Kidney capillary endothelial cell (primary cell): ENCODE measurements around the gene RAD51B.

Source experiments
- DNase-seq: peaks from one replicate; pipeline ENCODE4 v3.0.0-alpha.2; 2018; ENCODE audit warnings: low spot score

RAD51B gene

GRCh38 chr14:68509188-68509983, 689.8 kb downstream of the RAD51B start:
- no peak for DNase-seq

GRCh38 chr14:68510201-68511128, 690.9 kb downstream of the RAD51B start:
- no peak for DNase-seq

DNA sequence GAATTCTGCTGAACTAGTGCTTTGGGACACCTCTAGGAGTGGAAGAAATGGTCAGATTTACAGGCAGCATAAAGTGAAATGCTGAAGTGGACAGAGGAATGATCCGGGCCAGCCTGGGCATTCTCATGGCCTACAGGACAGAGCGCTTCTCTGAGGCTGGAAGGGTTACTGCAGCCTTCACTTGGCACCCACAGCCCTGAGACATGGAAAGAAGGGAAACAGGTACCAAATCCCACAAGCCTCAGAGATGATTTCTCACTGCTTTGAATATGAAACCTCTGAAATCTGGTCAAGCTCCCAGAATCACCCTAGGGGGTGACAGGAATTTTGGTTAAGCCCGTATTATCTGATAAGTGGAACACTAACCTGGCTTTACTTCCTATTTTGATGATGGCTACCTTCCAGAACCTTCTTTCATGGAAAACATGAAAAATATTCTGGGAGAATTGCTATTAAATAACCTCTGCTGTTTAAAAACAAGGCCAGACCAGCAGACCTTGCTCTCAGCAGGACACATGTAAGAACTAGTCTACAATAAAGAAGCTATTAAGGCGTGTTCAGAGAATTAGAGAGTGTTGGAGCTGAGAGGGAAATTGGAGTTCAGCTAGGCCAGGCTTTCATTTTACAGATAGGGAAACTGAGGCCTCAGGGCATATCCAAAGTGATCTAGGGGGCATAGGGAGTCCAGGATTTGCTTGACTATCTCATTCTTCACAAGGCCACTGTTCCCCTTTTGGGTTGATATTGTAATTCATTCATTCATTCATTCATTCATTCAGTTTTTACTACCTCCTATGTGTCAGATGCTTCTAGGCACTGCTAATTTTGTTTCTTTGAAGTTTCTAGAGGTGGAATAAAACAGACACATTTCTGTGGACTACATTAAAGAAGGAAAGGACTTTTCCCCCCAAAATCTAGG, 691.8 kb downstream of the RAD51B start:
- no peak for DNase-seq

- DNase-seq: no peak
Observed at GRCh38 chr14:68512088-68512487, 692.5 kb downstream of the RAD51B start.

DNA sequence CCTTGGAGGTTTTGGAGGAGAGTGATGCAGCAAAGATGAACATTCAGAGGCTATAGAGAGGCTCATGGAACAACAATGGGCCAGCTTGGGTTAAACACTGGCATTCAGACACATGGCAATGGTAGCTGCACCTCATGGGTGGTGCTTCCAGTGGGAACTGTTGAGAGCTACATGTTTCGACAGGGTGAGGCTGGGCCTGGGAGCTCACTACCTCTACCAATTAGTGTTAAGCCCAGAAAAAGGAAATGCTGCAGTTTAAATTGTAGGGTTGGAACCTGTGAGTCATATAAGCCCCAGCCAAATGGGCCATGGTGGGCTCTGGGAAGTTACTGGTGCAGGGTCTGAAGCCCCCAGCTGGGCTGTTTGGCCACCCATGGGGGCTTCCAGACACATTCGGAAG, 693.6 kb downstream of the RAD51B start:
- DNase-seq: no peak

DNA sequence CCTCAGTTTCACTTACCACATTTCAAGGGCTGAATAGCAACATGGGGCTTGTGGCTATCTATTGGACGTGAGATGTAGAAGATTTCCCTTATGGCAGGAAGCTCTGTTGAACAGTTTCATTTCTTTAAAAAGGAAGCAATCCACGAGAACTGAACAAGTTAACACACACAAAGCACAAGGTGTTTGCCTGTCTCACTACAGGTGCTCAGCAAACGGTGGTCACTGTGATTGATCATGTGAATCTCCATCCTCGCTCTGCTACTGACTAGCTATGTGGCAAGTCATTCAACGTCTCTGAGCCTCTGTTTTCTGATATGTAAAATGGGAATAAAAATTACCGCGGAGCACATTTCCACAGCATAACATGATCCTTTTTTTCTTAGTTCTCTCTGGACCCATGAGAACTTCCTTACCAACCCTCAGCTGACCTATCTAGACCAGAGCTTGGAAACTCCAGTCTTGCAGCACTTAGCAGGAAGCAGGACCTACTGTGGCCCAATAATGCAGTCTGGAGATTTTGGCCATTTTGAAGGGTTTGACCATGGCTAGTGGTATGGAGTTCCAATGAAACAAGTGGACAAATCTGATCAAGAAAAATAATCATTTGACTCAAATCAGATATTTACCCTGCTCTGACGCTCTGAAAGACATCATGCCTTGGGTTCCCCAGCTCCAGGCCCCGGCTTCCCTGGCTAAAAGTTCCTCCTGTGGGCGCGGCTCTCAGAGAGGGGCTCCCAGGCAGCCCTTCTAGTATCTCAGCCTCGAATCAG, 694.4 kb downstream of the RAD51B start:
- no peak for DNase-seq

DNA sequence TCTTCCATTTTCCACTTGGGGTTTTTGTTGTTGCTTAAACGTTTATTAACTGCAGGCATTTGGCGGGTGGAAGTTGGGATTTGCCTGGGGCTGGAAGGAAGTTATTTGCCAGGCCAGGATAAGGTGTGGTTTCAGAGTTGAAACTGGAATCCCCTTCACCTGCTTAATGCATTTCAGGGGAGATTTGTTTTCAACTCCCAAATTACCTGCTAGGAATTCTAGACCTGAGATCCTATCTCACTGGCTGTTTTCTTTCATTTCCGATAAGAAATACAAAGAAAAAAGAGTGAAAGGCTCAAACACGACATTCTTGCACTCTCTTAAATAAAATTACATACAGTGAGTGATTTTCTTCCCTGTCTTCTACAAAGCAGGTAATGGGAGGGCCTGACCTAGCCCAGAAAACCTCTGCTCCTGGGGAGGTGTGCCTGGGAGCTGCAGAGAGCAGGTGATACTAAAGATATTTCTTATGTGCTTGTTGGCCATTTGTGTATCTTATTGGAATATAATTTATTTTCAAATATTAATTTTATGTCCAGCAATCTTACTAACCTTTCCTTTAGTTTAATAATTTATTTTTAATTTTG, 695.1 kb downstream of the RAD51B start:
- DNase-seq: no peak

GRCh38 chr14:68516342-68516741, 696.8 kb downstream of the RAD51B start:
- DNase-seq: no peak

- no peak for DNase-seq
Observed at GRCh38 chr14:68518166-68518565, 698.6 kb downstream of the RAD51B start.

DNA sequence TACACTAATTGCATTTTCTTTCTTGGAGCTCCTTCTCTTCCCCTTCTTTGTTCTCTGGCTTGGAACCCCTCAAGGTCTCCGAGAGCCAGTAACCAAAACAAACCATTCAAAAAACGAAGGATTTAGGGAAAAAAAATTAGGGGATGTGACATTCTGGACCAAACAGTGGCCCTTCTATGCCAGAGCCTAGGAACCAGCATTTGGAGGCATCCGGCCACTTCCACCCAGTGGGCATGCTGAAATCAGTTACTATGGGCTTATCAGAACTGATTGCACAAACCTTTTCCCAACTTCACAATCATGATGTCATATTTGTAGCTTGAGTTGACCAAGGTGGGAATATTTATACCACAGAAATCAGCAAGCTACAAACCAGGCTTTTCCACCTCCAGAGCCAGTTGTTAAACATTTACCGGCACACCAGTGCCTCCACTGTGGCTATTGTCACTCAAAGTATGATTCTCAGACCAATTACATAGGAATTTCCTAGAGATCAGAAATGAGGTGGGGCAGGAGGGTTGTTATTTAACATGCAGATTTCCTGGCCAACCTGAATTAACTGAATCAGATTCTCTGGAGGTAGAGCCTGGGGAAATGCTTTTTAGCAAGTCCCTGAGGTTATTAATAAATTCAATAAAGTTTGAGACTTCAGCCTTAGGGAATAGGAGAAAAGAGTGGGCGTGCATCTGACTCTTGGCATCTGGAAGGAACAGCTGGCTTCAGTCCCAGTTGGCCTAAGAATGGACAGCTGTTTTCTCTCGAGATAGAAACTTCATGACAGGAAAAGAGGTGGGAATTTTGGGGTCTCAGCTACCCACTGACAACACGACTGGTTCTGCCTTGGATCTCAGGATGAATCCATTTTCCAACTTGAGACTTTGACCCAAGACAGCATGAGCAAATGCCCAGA, 699.4 kb downstream of the RAD51B start:
- no peak for DNase-seq

DNA sequence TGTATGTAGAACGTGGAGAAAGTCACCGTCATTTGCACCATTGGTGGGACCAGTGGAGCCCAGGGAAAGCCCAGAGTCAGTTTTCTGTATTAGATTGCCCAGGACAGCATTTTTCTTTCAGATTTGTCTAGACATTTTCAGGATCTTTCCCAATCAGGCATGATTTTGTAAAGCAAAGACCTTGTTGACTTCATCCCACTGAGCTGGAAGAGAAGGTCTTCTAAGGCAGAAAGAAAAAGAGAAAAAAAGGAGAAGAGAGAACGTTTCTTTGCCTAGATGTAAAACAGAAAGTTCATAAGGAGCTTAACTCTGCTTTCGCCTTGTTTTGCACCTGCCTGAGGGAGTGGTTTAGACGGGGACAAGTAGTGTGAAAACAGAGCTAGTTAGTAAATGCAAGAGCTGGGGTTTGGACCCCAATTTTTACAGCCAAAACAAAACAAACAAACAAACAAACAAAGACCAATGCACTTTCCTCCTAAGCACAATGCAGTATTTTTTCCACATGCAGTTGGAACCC, 700.1 kb downstream of the RAD51B start:
- no peak for DNase-seq

GRCh38 chr14:68520637-68521556, 701.3 kb downstream of the RAD51B start:
- no peak for DNase-seq

- no peak for DNase-seq
Observed at GRCh38 chr14:68521557-68521901, 702.0 kb downstream of the RAD51B start.

DNA sequence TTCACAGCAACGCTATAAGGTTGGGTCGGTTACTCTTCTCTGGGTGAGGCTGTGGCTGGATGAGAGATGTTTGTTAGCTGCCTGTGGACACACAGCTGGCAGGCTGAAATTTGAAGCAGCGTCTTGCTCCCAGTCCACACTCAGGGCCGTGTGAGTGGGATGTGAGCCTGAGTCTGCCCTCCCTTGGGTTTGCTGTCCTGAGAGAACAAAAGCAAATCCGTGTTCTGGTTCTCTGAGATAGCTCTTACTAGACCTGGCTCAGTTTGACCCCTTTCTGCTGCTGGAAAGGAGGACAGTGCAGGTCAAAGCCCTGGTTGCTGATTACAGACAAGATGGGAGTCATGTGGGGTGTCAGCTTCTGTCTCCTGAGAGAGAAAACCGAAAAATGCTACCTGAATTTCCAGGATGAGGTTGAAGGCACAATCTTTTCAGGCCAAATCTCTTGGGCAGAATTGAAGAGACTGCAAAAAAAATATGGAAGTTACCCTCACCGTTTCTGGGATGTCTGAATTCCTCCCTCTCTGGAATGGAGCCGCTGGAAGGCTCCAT, 702.5 kb downstream of the RAD51B start:
- DNase-seq: no peak

- DNase-seq: no peak
Observed at GRCh38 chr14:68522510-68523325, 703.1 kb downstream of the RAD51B start.

DNA sequence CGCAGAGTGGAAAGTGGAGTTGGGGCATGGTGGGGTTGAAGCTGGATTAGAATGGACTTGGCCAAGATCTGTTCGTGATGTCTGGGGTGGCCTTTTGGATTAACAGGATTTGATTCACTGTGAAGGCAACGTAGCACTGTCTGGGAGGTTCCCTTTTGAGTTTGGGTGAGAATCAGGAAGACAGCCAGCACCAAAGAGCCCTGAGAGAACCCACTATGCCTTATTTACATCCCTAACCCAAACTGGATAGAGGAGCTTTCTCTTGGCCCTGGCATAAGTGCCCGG, 703.7 kb downstream of the RAD51B start:
- no peak for DNase-seq

GRCh38 chr14:68523989-68524725, 704.6 kb downstream of the RAD51B start:
- DNase-seq: no peak
